ENCODE results near the gene SMIM30. TPM values are rescaled to one million over a fixed set of nuclear protein-coding genes. Genes with fewer than 3 reads are reported as not detected.
"Not testable (repeated sequence)": the region's sequence is repeated elsewhere in the genome, so short reads cannot be mapped to it uniquely, and the experiment has no call there.

Gene SMIM30, protein sequence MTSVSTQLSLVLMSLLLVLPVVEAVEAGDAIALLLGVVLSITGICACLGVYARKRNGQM
- 10 to 100 TPM; 21.0 to 86.1 (median 31.8) TPM for polyA plus RNA-seq

DNA sequence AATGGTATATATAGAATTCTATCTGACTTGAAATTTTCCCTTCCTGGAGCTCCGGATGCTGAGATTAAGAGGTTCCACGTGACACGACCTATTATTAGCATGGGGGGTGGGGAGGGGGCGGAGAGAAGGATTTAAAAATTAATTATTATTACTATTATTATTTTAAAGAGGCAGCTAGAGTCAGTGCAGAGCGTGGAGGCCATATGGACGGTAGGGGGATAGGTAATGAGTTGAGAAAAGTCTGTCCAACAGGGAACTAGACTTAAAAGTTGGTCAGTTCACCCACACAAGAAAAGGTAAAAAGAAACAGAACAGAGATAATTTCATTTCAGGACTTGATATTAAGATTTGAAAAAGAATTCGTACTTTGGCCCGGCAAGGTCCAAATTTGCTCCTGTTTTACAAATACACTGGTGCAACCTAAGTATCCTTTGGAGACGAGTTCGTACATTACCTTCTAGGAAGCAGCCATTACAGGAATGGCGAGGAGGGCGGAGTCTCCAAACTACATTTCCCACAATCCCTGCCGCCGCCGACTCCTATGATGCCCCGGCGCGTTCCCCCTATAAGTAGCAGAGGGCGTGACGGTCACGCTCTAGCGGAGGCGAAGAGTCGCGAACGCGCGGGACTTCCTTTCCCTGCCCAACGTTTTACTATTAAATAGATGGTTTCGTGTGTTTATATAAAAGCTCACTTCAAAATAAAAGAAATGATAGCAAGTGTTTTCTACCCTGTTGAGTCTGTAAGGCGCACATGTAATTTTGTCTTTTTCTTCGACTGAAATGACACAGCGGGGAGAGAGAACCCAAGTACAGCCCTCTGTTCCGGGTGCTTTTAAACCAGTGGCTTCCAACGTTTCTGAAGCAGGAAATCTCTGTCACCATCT lies at the start of gene SMIM30:
TSS of gene SMIM30 (minus strand) at position 481 of the 886 bp plus-strand sequence. CDS start 976 bp downstream, outside the sequence.
- H3K27ac ChIP-seq (ENCODE audit: low read depth, low read length): no peak within 1 kb of the TSS
- WGBS, 3 donors: 0 to 1% (median 1%) methylated on average over 35 of the region's 35 CpGs

DNA sequence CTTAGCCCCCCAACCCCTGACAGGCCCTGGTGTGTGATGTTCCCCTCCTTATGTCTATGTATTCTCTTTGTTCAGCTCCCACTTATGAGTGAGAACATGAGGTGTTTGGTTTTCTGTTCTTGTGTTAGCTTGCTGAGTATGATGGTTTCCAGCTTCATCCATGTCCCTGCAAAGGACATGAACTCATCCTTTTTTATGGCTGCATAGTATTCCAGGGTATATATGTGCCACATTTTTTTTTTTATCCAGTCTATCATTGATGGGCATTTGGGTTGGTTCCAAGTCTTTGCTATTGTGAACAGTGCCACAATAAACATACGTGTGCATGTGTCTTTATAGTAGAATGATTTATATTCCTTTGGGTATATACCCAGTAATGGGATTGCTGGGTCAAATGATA lies 47.8 kb upstream of the SMIM30 start:
- WGBS, 3 donors: 64 to 92% (median 90%) methylated on average over 1 of the region's 1 CpG
- H3K27ac ChIP-seq (ENCODE audit: low read depth, low read length): not testable (repeated sequence)

DNA sequence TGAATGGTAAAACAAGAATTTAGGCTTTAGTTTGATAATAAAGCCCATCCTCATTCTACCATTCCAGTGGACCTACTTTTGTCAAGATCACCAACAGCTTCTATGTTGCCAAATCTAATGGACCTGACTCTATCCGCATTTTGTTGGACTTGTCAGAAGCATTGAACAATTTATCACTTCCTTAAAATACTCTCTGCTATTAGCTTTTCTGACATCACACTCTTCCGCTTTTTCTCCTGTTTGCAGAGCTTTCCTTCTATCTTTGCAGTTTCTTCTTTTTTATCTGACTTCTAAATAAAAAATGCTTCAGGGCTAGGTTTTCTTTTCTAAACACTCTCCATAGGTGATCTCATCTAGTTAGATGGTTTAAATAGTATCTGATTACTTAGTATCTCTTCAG lies 42.7 kb upstream of the SMIM30 start:
- WGBS, 3 donors: 79 to 89% (median 83%) methylated on average over 2 of the region's 2 CpGs
- H3K27ac ChIP-seq (ENCODE audit: low read depth, low read length): no peak overlapping the region

DNA sequence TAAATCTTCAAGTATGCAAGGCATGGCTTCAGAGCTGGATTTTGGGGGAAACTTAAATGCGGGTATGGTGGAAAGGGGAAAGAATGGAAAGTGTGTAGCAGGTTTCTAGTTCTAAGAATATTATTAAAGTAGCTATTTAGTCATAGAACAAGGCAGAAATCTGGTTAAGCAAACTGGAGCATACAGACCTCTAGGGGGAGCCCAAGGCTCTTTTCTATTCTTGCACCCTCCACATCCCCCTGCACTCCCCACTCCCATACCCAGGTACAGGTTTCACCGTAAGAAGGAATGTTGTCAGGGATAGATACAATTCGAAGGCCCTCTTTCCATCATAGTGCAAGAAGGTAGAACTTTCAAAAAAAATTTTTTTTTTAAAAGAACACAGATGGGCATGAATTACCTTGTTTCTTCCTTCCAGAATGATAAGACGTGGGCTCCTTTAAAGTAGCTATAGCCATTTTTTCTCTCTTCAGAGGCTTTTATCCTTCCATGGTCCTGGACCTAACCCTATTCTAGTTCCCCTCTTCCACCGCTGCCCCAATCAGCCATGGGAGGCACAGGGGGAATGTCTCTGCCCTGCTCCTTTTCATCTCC lies 41.5 kb upstream of the SMIM30 start:
- no peak overlapping the region for H3K27ac ChIP-seq (ENCODE audit: low read depth, low read length)
- 56 to 61% (median 60%) methylated on average over 5 of the region's 5 CpGs for WGBS, 3 donors

DNA sequence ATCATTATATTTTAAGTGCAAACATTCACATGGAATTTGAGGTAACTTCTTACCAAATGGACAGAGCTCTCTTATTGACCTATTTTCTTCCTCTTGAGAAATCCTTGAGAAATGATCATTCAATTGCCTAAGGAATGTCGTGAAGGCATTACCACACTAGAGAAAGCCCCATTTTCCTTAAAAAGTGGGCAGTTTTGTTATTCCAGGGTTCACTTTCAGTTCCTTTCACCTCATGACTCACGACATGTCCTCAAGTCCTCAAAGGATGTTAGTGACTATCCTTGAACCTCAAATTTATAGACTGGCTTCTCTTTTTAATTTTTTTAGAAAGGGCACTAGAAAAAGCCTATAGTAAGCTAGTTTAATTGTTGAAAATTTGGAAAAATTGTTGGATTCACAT lies 40.4 kb upstream of the SMIM30 start:
- 51 to 71% (median 51%) methylated on average over 2 of the region's 2 CpGs for WGBS, 3 donors
- no peak overlapping the region for H3K27ac ChIP-seq (ENCODE audit: low read depth, low read length)

DNA sequence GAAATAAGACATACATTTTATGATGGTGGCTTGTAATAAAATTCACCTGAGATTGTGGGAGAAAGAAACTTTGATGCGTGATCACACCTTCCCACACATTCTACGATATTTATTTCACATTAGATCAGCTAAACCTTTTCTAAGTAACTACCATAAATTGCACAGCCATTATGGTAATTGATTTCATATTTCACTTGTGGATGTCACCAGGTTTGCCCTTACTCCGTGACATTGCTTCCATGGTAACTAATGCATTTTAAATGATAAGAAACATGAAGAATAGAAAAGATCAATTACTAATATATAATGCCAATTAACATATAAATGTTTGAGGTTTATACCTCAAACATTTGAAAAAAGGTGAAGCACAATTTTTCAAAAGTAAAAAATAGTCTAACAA lies 35.8 kb upstream of the SMIM30 start:
- H3K27ac ChIP-seq (ENCODE audit: low read depth, low read length): no peak overlapping the region
- 86 to 92% (median 89%) methylated on average over 3 of the region's 3 CpGs for WGBS, 3 donors

DNA sequence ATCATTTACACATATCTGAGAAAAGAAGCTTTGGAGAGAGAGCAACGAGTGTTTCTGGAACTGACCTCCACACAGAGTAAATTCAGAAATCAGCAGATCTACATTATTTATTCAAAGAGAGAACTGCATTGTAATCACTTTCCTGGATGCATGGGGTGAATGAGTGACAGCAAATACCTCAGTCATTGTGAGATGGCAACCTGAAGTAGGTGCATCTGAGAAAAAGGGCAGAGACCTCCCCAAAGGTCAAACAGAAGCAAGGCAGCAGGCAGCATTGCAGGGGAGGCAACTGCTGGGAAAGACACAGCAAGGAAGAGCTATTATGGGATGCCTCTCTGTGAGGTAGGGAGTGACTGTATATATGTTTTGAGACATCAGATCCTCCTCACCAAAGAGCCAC lies 26.5 kb upstream of the SMIM30 start:
- WGBS, 3 donors: 20 to 36% (median 34%) methylated on average over 1 of the region's 1 CpG
- no peak overlapping the region for H3K27ac ChIP-seq (ENCODE audit: low read depth, low read length)

DNA sequence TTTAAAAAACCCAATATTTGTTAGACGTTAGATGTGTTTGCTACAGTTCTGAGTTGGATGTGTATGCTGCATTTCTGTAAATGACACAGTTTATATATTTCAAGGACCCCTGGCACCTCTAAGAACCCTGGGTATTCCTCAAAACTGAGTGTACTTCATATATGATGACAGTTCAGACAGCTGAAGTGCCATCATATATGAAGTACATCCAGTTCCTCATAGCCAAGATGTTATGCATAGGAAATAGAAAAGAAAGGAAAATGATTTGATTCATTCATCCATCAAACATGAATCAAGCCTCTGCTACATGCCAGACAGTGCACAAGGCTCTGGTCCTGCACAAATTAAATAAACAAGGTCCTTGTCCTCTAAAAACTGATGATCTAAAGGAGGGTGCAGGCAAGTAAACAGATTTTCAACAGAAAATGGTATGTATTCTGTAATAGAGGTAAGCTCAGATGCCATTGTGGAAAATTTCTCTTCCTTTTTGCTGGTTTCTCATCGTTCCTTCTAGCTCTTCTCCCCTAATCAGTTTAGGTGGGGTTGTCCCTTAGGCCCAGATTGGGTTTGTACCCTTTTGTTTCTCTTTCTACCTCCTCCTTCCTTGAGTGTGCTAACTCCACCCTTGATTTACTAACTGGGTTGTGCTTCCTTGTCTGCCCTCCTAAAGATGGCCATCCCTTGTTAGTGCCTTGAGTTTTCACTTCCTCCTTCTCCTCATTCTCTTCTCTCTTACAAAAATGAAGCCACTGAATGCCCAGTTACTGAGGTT lies 25.3 kb upstream of the SMIM30 start:
- H3K27ac ChIP-seq (ENCODE audit: low read depth, low read length): no peak overlapping the region
- WGBS, 3 donors: 70 to 80% (median 78%) methylated on average over 2 of the region's 2 CpGs

DNA sequence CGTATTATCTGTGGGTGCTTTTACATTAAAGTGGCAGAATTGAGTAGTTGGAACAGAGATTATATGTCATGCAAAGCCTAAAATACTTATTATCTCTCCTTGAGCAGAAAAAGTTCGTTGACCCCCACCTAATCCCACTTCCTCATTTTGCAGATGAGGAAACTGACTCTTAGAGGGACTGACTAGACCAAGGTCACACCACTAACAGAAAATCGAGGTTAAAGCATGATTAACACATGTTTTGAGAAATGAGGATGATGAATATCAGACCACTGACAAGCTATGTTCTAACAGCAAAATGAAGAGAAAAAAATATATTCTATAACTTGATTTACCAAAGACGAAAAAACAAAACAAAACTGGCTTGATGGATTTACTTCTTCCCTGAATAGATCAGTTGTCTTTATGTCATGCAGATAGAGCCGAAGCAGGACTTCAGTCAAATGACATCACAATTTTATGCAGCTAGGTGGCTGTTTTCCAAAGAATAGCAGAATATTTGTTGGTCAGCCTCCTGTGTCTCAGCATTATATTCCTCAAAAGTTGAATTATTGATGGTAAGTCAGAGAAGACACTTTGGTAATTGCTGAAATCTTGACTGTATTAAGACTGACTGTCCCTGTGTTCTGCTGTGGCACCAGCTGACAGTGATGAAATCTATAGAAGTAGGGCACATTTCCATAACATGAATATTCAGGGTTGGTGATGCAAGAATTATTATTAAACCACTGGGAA lies 24.2 kb upstream of the SMIM30 start:
- no peak overlapping the region for H3K27ac ChIP-seq (ENCODE audit: low read depth, low read length)
- WGBS, 3 donors: 54 to 70% (median 58%) methylated on average over 5 of the region's 5 CpGs

DNA sequence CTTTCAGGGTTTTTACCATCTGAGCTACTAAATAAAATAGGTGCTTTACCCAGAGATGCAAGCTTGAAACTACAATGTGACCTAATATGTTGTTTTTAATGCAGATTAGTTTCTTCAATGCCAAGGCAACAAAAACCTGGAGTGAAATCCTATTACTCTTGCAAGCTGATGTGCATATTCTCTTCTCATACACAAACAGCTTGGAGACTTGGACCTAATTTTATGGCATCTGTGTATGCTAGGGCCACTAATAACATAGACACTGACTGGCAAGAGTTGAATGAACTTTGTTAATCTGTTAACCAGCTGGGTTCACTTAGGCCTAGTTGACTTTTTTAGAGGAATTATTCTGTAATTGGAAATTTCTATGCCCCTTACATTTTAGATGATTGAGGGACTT lies 23.4 kb upstream of the SMIM30 start:
- H3K27ac ChIP-seq (ENCODE audit: low read depth, low read length): no peak overlapping the region

DNA sequence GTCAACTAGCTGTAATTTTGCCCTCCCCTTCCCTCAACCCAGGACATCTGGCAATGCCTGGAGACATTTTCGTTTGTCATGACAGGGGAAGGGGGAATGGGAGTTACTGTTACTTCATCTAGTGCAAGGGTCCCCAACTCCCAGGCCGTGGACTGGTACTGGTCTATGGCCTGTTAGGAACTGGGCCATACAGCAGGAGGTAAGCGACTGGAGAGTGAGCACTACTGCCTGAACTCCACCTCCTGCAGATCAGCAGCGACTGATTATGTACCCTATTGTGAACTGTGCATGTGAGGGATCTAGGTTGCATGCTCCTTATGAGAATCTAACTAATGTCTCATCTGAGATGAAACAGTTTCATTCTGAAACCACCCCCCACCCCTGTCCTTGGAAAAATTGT lies 22.6 kb upstream of the SMIM30 start:
- no peak overlapping the region for H3K27ac ChIP-seq (ENCODE audit: low read depth, low read length)
- WGBS, 3 donors: 80 to 86% (median 82%) methylated on average over 4 of the region's 4 CpGs

DNA sequence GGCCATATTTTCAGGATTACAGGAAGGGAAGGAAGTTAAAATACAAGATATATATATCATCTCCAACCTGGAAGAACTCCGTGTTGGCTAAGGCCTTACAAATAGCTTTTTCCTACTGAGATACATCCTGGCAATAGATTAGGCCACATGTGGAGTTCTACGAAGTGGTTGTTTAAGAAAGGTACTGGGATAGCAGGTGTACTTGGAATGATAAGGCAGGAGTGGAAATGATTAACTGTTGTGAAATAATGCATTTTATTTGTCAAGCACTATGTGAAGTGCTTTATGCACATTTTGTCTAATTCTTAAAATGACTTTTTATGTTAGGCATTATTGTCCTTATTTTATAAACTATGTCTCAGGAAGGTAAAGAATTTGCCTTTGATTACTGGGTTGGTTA lies 18.9 kb upstream of the SMIM30 start:
- WGBS, 3 donors: 61 to 76% (median 73%) methylated on average over 2 of the region's 2 CpGs
- H3K27ac ChIP-seq (ENCODE audit: low read depth, low read length): no peak overlapping the region

DNA sequence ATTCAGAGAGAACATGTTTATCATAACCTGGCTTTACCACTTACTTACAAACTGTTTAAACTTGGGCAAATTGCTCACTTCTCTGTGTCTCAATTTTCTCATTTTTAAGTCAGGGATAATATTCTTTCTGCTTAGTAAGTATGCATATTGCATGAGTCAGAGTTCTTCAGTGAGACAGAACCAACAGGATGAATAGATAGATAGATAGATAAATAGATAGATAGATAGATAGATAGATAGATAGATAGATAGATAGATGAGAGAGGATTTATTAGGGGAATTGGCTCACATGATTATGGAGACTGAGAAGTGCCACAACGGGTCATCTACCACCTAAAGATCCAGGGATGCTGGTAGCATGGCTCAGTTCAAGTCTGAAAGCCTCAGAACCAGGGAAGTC lies 15.7 kb upstream of the SMIM30 start:
- 85 to 96% (median 87%) methylated on average over 1 of the region's 1 CpG for WGBS, 3 donors
- no peak overlapping the region for H3K27ac ChIP-seq (ENCODE audit: low read depth, low read length)

DNA sequence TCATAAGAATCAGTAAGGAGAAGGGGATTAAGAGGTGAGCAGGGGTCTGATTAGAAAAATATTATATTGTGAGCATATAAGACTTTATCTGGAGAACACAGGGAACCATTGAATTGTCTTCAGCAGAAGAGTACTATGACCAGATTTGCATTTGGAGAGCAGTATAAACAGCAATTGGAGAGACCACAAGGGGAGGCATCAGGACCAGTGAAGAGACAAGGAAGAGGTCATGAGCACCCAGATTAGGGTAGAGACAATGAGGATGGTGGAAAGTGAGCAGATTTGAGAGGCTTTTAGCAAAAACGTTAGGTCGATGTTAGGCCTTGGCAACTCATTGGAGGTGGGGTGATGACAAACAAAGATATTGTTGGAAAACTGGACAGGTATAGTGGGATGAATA lies 13.0 kb upstream of the SMIM30 start:
- H3K27ac ChIP-seq (ENCODE audit: low read depth, low read length): no peak overlapping the region
- WGBS, 3 donors: 75 to 91% (median 82%) methylated on average over 2 of the region's 2 CpGs

DNA sequence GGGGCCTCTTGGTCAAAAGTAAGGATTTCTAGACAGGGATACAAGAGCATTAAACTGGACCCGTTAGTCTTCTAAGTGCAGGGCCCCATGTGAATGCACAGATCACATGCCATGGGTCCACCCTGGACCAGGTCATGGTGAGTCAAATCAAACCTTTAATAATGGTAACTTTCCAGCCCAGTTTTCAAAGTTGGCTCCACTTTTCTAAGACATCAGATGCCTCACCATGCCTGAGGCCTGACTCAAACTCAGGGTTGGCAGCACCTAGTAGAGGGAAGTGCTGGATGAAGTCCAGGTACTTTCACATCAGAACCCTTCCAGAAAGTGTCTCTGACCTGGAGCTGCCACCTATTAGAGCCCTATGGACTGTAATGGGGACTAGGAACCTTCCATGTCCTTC lies 9.7 kb upstream of the SMIM30 start:
- WGBS, 3 donors: 89 to 92% (median 92%) methylated on average over 1 of the region's 1 CpG
- no peak overlapping the region for H3K27ac ChIP-seq (ENCODE audit: low read depth, low read length)

DNA sequence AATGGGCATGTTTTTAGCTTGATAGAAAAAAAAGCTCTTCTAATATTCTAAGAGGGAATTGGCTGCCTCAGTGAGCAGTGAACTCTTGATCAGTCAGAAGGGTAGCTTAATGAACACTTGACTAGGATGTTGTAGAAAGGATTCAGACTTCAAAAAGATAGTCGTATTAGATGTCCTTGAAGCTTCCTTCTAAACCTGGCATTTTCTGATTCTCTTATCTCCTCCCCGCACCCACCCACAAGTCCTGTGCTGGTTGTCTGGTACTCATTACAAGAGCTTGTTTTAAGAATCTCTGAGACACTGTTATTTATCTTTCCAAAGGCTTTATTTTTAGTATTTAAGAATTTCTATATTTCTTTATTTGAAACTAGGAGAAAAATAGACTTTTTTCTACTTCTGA lies 7.4 kb upstream of the SMIM30 start:
- H3K27ac ChIP-seq (ENCODE audit: low read depth, low read length): no peak overlapping the region
- WGBS, 3 donors: 59 to 88% (median 80%) methylated on average over 2 of the region's 2 CpGs

DNA sequence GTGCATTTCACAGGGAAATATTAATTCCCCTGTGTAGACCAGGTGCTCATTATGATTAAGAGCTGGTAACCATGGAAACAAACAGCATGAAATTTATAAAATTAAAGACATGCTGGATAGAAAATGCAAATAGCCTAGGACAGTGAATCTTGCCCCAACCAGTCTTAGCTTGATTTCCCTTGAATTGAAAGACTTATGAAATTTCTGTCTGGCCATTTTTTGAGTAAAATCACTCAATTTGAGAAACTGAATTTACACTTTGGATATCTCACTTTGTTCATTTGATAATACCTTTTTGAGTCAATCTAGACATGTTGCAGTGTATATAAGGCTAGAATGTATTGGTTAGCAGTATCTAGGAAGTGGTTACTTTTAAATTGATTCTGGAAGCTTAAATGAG lies 4.4 kb upstream of the SMIM30 start:
- no peak overlapping the region for H3K27ac ChIP-seq (ENCODE audit: low read depth, low read length)

DNA sequence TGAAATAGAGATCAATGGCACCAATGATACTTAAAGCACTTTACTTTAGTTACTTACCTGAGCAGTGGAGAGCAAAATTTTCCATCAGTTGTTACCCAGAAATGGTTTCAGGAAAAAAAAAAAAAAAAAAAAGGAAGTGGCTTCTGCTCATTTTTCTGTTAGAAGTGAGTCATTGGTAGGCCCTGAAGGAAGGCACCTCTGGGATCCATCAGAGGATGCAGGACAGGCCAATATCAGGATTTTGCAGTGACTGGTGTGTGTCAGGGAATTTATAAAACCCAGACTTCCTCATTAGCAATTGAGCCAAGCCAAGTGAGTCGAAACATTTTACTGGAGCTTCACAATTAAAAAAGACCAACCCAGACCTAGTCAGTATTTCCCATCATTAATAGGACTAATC lies 2.3 kb upstream of the SMIM30 start:
- no peak overlapping the region for H3K27ac ChIP-seq (ENCODE audit: low read depth, low read length)
- WGBS, 3 donors: 70 to 97% (median 77%) methylated on average over 1 of the region's 1 CpG

DNA sequence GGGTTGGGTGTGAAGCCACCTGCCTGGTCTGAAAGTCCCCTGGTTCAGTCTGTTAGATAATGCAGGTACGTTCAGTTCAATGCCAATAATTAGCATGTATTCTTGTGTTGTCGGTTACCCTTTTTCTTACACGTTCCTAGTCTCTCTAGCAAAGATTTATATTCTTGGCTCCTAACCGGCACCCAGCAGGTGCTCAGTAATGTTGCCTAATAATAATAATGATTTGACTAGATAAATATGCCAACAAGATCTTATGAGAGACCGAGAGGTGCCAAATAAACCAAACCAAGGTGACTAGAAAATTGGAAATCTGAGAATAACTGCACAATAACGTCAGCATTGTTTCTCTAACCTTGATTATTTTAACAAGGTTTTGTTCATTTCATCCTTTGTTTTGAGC lies 1.1 kb upstream of the SMIM30 start:
- 69 to 94% (median 92%) methylated on average over 6 of the region's 6 CpGs for WGBS, 3 donors
- H3K27ac ChIP-seq (ENCODE audit: low read depth, low read length): no peak overlapping the region
